Measurements from ENCODE around the gene BRINP2.

Gene BRINP2

DNA sequence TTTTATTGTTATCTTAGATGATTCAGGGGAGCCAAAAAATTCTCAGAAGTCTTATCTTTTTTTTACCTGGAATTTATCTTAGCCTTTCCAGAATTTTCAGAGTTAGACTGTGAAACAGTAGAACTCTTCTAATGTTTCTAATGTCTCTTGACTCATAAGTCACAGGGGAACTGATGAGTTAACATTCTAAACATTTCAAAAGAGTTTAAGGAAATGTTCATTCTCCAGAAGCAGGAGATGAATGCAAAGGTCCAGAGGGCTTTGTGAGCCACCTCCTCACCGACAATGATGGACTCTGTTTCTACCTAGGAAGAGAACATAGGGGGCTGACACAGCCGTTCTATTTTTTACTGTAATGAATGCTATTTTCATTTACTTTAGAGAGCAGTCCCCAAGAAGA, 157.5 kb downstream of the BRINP2 start:
- DNase-seq: no peak

DNA sequence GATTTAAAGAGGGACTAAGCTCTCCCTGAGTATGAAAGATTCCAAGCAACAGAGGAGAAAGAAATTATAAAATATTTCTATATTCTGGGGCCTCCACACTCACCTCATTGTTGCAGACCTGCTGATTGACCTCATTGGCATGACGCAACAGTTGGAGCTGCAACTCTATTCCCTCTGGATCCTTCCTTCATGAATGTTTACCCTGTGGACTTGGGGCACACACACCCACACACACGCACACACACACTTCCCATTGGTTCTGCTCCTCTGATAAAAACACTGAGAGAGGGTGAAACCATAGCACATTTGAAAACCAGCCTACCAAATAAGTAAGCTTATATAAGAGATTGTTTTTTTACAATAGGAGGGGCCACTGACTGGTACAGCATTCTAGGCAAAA, 159.1 kb downstream of the BRINP2 start:
- DNase-seq: no peak

Measured in retina (tissue), 1 donor.